NCI-H2081 (cell line): ENCODE measurements around the gene DLGAP1.
"Not testable (repeated sequence)": the region's sequence is repeated elsewhere in the genome, so short reads cannot be mapped to it uniquely, and the experiment has no call there.

Source experiments
- DNase-seq, 2 experiments: peaks; one replicate each; lab custom pipeline; 2025; lab: John Stamatoyannopoulos, UW

DLGAP1 gene

DNA sequence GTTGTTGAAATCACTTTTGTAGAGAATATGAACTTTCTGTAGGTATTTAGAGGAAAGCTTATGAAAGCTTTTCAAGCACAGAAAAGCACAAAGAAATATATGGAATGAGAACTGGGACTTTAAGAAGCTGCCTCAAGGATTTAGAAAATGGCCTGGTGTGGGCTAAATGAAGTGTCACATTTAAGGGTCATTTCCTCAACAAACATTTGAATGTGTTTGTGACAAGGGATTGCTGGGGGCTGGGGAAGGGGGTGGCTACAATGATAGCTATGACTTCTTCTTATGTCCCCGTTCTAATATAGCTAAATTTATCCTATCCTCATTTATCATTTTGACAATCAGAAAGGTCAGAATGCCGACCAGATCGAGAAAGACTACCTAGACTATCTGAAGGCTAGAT lies 69.2 kb downstream of the DLGAP1 start:
- no peak for DNase-seq

DNA sequence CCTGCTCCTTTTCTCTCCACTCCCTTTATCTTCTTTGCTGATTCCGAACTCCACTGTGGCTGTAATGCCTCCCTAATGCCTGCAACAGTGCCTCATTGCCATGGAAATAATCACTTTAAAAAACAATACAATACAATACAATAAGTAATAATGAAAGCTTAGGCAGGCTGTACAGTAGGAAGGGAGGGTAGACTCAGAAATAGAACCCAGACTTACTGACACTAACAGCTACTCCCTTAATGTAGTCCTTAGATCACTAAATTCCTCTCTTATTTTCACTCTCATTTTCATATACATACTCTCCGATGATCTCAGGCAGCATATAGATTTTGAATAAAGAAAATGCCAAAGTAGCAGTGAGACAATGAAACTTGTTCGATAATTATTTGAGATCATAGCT lies 70.2 kb downstream of the DLGAP1 start:
- DNase-seq: no peak

DNA sequence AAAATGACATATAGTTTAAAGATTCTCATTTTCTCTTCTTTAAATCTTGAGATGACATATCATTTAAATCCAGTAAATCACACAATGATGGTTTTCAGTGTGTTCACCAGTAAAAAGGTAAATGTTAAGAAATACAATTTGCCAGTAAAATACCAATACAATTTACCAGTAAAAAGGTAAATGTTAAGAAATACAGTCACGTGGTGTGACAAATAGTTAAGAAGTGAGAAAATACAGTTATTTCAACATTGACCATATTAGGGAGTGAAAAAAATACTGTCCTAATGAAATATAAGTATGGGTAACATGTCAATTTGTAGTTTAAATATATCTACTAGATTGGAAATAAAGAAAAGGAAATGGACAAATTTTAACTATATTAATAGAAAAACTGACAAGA lies 80.5 kb downstream of the DLGAP1 start:
- DNase-seq: no peak

DNA sequence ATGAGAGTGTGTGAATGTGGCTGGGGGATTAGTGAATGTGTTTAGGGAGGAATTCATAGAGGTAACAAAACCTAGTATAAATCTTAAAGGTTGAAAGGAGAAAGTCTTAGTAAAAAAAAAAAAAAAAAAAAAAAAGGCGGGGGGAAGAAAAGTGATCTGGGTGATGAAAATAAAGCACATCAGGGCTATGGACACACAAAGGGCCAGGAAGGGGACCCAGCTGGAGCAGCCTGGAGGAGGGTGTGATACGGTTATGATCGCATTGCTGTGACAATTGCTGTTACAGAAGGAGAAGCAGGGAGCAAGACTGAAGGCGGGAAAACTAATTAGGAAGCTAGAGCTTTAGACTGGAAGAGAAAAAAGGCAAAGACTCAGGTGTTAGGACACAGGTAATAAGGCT lies 85.4 kb downstream of the DLGAP1 start:
- DNase-seq: no peak

DNA sequence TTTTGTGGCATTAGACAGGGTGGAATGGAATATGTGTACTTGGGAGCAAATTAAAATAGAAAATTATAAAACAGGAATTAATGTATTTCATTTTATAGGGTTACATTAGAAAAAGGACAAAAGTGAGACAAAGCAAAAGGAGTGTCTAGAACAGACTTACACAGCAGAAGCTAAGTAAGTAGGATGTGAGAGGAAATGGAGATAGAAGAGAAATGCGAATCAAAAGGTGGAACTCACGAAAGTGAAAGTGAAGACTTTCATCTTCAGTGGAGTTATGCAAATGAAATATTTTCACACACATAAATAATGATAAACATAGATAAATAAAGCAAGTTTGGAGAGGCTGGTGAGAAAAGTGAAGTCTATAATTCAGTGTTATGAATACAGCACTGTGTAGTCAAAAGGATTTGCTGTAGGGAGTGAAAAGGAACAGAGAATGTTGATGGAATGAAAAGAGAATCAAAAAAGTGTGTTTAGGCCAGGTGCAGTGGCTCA lies 94.8 kb downstream of the DLGAP1 start:
- DNase-seq: no peak

DNA sequence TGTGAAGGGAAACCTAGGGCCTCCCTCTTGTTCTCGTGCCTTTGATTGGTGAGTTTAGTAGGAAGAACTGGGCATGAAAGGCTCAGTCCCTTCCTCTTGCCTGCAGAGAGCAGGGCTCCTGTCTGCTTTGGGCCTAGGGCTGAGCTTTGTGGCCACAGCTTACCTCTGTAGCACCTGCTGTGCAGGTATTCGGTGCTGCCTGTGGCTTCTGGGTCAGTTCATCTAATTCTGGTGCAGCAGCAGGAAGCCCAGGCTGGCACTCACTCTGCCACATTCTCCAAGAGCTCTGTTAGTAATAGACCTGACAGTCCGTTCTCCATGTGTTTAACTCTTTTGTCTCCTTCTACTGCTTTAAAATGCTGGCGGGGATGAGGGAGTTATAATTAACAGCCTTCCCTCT lies 96.5 kb downstream of the DLGAP1 start:
- DNase-seq: no peak

DNA sequence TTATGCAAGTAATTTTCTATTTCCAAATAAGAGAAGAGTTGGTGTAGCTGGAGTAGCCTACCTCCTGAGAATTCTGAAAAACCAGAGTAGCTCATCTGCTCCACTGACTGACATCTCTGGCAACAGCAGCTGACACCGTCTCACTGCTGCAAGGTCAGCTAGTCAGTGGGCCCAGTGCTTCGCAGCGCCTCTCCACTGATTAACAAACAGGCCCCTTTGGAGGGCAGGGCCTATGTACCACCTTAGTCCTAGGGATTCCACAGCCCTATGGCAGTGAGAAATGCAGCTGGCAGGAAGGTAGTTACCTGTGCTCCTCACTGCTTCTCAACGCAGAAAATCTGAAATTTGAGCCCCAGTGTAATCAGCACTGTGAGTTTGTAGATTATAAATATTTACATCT lies 97.5 kb downstream of the DLGAP1 start:
- DNase-seq: no peak

DNA sequence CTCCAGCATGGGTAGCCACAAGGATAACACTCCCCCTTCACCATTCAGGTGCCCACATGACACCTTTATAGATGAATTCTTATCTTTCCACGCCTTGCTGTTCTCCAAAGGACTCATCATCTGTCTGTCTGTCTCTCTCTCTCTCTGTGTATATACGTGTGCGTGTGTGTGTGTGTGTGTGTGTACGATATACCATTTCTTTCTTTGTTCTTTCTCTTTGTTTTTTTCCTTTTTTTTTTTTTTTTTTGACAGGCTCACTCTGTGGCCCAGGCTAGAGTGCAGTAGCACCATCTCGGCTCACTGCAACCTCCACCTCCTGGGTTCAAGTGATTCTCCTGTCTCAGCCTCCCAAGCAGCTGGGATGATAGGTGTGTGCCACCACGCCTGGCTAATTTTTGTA lies 98.2 kb downstream of the DLGAP1 start:
- no peak for DNase-seq

DNA sequence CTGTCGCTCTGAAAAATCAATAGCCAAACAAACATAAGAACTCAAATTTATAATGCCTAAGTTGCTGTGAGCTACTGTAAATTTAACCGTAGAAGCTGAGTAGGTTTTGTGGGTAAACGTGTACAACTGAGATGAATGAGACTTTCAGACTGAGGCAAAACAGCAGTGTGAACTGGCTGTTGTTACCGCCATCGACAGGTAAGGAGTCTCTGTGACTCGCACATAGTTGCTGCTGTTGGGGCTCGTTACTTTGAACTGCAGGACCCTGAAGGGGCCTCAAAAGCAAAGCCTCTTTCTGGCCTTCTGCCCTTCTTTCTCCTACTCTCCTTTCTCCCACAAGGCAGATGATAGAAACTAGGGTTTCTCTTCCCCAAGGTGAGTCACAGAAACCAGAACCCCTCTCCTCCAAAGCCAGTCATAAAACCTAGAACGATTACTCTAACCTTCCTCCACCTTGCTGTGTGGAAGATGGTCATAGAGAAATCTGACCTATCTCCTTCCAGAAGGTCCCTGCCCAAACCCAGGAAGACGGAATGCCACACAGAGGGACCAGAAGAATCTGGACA lies 101.2 kb downstream of the DLGAP1 start:
- no peak for DNase-seq

DNA sequence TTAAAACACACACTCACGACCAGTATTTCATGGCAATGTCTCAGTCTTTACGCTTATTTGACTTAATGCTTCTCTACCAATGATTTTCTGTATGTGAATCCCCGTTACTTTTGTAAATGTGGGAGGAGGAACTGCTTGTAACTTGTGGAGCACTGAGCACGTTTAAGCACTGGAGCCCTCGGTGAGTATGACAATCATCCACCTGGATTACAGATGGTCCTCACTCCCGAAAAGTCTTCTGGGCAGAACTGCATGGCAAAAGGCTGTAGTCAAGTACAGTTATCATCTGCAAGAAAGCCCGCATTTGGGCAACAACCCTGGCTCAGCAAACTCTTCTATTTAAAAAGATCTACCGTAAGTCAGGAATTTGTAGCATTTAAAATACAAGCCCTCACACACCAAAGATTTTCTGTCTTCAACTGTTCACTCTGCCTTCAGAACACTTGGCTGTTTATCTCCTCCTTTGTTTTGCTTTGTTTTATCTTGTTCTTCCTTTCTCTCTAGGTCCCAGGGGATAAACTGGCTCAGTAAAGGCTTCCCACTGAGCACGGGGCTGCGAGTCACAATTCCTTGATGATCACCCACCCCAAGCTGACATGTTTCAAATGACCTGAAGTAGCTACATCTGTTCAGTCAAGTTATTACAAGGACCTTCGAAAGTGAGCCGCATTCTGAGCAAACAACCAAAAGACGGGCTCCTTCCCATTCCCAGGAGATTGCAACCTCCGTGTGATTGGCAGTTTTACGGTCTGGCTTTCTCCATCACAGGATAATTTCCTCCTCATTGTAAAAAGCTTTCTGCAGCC lies 102.2 kb downstream of the DLGAP1 start:
- no peak for DNase-seq

DNA sequence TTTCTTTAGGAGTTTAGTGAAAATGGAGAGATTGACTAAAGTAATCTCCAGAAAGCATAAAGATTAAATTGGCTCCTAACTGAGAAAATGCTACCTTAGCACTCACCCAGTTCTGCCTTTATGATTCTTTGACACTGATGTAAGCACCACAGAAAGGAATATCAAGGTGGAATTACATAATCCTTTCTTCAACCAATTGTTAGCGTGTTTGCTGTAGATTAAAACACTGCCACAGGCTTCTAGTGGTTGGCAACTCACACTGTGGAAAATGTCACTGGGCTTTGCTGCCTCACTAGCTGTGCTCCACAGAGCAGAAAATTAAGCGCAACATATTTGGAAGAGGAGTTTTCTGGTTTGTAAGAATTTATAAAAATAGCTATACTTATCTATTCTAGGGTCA lies 104.1 kb downstream of the DLGAP1 start:
- DNase-seq: no peak

DNA sequence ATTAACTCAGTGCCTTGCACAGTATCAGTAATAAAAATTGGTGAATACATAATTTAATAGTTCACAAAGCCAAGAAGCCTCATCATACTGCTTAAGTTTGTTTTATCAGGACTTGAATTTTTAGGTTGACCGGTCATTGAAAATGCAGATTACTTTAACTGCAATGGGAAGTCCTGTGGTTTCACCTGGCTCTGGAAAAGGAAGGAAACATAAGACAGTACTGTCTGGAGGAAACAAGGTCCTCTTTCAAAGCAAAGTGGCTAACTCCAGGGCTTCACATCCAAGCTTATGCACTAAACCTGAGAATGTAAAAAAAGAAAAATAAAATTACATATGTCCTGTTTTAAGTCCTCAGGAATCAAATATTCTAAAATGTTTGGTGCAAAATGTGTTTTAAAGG lies 119.7 kb downstream of the DLGAP1 start:
- DNase-seq: no peak

DNA sequence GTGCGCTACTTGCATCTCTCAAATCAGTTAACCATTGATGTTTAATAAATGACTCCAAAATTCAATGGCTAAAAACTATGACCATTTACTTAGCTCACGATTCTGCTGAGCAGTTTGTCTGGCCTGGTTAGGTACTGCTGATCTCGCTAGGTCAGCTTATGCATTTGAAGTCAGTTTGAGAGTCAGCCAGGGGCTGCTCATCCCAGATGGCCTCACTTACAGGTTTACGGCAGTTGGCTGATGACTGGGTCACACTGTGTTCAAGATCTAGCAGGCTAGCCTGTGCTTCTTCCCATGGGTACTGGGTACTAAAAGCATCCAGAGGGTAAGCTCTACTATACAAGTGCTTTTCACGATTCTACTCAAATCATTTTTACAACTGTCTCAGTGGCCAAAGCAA lies 122.1 kb downstream of the DLGAP1 start:
- no peak for DNase-seq

DNA sequence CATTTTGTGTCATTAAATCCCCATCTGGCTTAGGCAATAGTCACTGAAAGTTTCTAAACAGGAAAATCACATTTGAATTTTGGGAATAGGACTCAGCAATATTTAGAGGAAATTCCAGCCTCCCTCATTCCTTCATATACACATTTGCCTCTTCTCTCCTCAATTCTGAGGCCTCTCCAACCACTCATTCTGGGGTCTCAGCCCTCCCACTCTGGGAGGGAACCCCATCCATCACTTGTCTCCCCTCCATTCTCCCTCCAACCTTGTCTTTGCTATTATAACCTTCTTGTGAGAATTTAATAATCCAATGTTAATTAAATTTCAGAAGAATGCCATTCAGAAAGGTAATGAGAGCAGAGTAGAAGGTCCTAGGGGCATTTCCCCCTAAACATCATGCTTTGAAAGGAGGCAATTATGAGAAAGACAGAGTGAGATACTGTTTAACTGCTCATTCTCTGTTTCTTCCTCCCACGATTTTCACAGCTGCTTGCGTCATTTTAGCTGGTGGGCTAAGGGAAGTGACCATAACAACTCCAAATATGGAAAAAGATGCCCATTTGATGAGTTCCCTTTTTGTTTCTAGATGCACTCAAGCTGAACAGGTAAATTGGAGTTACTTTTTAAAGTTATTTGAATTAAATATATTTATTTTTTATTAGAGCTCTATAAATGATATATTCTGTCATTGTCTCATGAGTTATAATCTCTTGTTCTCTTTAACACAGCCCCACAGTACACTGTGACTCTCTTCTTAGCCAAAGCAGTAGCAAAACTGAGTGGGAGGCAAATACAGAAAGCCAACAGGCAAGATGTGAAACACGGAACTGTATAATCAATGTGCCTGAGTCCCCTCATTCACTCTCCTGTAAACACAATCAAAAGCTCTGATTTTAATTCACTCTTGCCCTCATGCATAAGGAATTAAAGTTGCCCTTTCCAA lies 135.1 kb downstream of the DLGAP1 start:
- DNase-seq: no peak

DNA sequence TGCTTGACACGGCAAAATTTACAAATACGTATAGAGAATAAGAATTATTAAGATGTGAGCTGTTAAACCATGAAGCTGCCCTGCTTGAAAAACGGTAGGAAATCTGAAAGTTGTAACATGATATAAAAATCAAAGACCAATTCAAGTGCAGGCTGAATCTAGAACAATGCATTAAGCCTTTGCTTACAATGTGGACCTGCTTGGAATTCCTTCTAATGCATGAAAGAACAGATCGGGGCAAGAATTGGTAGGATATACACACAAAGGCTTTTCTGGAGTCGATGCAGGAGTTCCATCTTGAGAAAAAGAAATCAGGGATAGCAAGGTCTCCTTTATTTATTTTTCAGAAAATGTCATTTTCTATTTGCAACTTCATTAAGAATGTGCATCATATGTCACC lies 136.8 kb downstream of the DLGAP1 start:
- no peak for DNase-seq

DNA sequence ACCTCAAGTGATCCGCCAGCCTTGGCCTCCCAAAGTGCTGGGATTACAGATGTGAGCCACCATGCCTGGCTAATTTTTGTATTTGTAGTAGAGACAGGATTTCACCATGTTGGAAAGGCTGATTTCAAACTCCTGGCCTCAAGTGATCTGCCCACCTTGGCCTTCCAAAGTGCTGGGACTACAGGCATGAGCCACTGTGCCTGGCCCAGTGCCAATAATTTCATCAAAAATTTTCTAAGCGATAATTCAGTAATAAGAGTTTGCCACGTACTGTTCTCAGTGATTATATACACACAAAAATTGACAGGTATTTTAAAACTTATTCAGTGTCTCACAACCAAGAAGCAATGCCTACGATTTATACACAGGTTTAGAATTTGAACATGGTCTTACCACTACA lies 143.2 kb downstream of the DLGAP1 start:
- DNase-seq: not testable (repeated sequence)

DNA sequence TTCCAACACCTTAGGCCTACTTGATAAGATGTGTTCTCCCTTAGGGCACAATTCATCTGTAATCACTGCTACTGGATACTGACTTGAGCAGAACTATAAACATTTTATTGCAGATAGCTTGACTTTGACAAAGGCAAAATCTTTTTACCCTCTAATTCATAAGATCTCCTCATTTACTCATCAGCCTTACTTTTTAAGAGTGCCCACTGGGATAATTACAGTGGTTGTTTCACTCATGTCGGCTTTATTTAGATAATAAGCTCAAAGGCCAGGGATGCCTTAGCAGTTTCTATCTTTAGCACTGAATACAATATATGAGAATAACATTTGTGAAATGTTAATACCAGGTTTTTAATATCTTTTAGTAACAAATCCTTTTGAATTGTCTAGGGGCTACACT lies 144.0 kb downstream of the DLGAP1 start:
- DNase-seq: no peak

DNA sequence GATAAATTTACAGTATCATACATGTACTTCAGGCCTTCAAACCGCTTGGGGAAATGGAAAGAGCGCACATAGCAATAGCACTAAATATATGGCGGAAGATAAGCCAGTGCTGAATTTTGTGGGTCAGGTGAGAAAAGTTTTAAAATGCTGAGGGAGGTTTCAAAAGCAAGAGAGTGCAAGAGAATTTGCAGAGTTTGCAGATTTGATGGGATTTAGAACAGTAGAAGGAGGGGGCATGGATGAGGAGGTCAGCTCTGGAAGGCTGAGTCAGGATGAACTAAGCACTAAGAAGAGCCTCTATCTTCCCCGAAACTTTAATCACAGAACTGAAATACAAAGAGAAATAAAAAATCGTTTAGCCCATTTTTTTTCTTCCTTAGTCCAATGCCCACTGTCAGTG lies 145.9 kb downstream of the DLGAP1 start:
- DNase-seq: no peak

DNA sequence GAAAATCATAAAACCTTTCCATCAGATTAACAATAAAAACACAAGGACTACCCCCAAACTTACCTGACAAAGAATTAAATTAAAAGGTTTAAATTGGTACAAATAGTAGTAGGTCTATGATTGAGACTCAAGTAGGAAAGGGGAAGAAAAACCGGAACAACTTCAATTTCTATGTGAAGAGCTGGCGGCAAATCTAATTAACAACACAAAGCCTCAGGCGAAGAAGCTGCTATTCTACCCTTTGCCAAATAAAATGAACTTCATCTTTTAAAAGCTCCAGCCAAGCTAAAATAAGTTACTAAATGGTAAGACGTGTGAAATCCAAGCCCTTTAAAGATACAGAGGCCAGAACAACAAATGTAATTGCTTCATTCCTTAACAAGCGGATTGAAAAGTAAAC lies 146.5 kb downstream of the DLGAP1 start:
- no peak for DNase-seq

DNA sequence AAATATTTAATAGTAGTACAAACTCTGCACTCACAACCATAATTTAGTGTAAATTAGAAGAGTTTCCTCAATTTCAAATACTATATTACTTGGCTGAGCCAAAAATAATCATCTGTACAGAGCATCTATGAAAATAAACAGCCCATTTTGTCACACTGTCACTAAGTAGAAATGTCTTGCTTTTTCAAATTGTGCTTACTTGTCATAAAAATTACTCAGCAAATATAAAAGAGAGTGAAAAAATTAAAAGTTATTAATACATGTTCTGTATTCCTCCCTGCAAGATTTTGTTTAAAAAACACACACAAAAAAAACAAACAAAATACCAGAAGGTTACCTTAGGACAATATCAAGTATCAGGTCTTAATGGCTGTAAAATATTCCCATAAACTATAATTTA lies 155.7 kb downstream of the DLGAP1 start:
- DNase-seq: no peak

DNA sequence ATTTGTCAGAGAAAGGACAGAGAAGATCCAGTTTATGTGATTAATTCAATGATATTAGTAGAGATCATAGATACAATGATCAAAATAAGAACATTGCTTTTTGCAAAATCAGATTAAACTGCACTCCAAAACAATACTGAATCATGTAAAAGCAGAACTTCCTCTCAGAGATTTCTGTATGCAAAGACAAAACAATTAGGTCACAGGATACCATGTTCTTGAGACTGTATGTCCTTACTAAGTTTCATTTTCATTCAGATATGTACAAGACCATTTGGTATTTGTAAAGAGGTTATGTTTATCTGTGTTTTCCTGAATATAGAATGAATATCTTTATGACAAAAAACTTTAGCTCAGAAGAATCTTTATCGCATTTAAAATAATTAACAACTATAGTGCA lies 161.8 kb downstream of the DLGAP1 start:
- no peak for DNase-seq

DNA sequence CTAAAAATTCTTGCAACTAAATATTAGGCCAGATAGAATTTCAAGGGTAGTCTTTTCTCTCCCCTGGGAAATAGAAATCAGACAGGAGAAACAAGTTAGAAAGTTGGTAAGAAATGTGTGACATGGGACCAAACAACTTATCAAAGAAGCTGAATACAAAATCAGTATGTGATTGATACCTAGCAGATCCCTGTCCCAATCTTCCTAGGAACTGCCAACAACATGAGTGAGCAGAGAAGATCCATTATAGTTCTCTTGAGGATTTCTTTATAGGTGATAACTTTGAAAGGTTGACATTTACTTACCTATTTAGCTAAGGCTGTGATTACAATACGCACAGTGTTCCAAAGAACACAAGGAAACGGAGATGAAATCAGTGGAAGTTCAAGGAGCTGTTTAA lies 162.4 kb downstream of the DLGAP1 start:
- DNase-seq: no peak

DNA sequence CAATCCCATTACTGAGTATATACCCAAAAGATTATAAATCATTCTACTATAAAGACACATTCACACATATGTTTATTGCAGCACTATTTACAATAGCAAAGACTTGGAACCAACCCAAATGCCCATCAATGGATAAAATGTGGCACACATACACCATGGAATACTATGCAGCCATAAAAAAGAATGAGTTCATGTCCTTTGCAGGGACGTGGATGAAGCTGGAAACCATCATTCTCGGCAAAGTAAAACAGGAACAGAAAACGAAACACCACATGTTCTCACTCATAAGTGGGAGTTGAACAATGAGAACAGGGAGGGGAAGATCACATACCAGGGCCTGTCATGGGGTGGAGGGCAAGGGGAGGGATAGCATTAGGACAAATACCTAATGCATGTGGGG lies 167.8 kb downstream of the DLGAP1 start:
- not testable (repeated sequence) for DNase-seq
